GM21390 (cell line): Measurements from ENCODE around the gene TAB3.
A peak's percentile ranks its signal among the peaks of the same experiment; 100 is the strongest.

Experiments used
- ATAC-seq: cut with Tn5 transposase; IDR thresholded peaks from one replicate; pipeline ENCODE4 v1.9.1; 2021; ENCODE audit not compliant: unreplicated experiment

TAB3 gene, protein sequence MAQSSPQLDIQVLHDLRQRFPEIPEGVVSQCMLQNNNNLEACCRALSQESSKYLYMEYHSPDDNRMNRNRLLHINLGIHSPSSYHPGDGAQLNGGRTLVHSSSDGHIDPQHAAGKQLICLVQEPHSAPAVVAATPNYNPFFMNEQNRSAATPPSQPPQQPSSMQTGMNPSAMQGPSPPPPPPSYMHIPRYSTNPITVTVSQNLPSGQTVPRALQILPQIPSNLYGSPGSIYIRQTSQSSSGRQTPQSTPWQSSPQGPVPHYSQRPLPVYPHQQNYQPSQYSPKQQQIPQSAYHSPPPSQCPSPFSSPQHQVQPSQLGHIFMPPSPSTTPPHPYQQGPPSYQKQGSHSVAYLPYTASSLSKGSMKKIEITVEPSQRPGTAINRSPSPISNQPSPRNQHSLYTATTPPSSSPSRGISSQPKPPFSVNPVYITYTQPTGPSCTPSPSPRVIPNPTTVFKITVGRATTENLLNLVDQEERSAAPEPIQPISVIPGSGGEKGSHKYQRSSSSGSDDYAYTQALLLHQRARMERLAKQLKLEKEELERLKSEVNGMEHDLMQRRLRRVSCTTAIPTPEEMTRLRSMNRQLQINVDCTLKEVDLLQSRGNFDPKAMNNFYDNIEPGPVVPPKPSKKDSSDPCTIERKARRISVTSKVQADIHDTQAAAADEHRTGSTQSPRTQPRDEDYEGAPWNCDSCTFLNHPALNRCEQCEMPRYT

DNA sequence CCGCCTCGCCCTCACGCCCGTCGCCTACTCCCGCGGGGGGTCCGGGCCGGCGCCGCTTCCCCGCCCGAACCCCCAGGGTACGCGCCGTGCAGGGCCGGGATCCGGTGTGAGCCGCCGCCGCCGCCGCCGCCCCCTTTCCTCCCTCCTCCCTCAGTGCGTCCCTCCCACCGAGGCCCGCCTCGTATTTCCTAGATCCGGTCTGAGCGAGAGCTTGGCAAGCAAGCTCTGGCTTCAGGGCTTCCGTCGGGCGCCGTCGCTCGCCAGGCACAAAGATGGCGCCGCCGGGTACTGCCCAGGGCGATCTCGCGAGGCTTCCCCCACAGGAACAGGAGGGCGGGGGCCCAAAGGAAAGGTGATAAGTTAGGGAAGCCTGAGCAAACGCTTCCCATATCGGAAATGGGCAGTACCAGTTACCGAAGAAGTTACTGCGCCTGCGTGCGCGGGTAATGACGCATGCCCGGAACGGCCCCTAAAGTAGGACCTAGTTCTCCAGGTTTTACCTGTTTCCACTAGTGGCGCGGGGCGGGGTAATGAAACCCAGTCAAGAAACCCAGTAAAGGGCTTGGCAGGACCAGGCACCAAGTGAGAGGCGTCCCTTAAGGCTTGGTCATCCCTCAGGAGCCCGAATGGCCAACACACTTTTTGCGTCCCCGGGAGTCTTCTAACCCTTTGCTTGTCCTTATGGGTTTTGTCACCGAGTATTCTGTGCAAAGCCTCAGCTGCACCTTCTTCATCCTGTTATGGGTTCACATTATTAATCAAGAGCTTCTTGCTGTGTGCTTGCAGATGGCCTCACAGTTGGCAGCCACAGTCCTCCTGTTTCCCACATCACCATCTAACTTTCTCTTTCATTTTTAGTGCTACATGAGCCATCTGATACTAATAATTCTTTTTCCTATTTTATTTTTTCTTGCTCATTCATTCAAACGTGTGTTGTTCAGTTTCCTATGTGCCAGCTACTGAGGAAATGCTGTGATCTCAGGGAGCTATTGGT, at the start of gene TAB3:
TSS of gene TAB3 (minus strand) at position 108 of the 994 bp plus-strand sequence. CDS start 29,666 bp downstream, outside the sequence.
- peak; percentile 91 for ATAC-seq

DNA sequence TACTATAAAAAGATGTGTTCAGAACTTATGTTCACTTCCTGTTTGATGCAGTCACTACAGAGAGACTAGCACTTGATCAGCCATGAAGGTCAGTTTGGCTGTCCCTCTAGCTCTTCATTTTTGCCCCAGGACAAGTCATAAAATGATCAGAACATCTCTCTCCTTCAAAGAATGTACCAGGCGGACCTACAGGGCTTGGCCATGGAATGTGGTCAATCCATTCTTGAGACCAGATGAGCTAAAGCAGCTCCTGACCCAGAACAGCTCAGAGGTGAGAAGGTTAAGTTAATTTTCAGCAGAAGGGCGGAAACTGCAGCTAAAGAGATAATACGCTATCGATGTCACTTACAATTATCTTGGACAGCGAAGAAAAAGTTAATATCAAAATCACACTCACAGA, 49.2 kb upstream of the TAB3 start:
- no peak for ATAC-seq

- no peak for ATAC-seq
Measured at GRCh38 chrX:30935985-30936384, 46.9 kb upstream of the TAB3 start.

DNA sequence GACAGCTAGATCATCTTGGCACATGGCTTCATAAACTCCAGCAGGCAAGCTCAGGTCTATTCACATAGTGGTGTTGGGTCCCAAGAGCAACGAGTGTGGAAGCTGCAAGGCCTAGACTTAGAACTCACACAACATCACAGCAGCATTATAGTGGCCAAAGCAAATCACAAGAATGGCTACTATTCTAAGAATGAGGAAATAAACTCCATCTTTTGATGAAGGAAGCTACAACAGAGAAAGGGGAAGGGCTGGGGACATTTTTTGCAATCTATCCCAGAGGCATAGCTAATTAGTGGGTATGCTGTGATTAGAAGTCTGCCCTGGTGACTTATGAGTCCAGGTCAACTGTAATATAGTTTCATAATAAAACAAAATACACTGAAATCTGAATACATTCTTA, 42.9 kb upstream of the TAB3 start:
- no peak for ATAC-seq

GRCh38 chrX:30930679-30931078, 41.6 kb upstream of the TAB3 start:
- ATAC-seq, result no peak

DNA sequence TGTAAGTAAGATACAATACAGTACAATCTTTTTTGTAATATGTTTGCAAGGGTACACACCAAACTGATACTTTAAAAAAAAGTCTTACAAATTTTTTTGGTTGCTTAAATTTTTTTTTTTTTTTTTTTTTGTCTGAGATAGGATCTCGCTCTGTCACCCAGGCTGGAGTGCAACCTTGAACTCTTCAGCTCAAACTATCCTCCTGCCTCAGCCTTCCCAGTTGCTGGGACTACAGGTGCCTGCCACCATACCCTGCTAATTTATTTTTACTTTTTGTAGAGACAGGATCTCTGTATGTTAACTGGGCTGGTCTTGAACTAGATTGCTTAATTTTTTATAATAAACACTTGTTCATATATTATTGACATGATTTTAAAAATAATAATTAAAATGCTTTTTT, 41.1 kb upstream of the TAB3 start:
- no peak for ATAC-seq

DNA sequence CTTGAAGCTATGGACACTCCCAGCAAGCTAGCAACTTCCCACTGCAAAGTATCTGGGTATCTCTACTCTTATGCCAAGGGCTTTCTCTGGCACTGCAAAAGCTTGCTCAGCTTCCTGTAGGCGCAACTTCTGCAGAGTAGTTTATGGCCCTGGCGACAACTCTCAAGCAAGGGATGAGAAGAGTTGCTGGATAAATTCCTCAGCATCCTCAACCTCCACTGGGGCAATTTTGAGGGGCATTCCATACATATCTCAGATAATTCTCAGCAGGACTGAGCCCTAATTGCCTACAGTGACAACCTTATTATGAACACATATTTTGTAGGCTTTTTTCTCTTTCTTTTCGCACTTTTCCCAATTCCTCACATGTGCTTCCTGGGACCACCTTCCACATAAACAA, 31.2 kb upstream of the TAB3 start:
- no peak for ATAC-seq

DNA sequence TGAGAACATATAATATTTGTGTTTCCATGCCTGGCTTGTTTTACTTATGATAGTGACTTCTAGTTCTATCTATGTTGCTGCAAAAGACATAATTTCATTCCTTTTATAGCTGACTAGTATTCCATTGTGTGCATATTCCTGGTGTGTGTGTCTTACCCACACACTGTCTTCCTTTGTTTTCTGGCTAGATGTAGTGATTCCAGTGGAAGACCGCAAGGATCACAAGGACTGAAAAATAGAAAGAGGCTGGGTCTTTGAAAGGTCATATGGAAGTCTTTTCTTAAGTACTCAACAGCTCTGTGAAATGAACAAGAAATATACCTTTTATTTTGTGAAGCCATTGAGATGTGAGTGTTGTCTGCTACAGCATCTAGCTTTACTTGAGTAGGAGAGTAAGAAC, 29.4 kb upstream of the TAB3 start:
- no peak for ATAC-seq

DNA sequence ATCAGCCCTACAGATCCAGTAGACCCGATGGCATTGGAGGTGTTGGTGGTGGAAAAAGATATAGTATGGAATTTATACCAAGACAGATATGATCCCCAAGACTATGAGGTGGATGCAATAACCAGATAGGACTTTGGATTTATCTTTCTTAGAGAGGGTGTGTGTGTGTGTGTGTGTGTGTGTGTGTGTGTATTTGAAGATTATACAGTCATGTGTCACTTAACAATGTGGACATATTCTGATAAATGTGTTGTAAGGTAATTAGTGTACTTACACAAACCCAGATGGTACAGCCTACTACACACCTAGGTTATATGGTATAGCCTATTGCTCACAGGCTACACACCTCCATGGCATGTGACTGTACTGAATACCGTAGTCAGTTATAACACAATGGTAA, 24.4 kb upstream of the TAB3 start:
- no peak for ATAC-seq

- no peak for ATAC-seq
Measured at GRCh38 chrX:30910124-30910860, 21.2 kb upstream of the TAB3 start.

DNA sequence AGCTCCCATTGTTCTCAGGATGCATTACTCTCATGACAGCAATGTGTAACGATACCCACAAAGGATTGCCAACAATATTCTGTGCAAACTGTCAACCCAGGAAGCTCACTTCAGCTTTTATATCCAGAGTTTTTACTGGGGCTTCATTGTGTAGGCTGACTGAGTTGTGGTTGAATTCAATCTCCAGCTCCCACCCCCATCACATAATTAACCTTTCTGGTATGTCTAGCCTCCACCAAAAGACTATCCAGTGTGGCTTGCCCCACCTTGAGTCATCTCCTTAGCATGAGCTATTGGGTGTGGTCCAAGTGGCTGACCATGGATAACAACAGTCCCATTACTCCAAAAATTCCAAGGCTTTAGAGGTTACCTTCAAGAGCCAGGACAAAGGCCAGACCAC, 17.7 kb upstream of the TAB3 start:
- no peak for ATAC-seq

DNA sequence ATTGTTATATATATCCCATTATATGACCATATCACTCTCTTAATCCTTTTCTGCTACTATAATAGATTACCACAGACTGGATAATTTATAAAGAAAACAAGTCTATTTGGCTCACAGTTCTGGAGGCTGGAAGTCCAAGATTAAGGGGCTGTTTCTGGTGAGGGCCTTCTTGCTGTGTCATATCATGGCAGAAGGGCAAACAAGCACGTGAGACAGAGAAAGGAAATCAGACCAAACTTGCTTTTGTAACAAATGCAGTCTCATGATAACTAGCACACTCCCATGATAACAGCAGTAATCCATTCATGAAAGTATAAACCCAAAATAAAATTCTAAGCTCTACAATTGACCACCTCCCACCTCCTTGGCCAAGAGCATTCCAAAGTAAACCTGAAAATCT, 16.3 kb upstream of the TAB3 start:
- no peak for ATAC-seq

DNA sequence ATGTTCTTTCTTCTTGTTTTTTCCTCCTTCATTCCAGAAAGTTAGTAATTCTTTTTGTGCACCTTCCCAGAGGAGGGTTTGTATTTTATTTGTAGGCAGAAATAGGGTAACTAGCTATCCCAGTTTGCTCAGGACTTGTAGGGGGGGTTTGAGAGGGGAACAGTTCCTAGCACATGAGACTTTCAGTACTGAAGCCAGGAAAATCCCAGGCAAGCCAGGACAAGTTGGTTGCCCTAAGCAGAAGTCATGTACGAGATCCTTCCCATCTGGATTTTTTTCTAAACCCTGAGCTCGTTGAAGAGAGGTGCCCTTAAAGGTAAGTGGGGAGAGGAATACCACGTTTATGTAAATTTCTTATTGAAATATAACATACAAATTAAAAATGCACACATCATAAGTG, 15.6 kb upstream of the TAB3 start:
- no peak for ATAC-seq

DNA sequence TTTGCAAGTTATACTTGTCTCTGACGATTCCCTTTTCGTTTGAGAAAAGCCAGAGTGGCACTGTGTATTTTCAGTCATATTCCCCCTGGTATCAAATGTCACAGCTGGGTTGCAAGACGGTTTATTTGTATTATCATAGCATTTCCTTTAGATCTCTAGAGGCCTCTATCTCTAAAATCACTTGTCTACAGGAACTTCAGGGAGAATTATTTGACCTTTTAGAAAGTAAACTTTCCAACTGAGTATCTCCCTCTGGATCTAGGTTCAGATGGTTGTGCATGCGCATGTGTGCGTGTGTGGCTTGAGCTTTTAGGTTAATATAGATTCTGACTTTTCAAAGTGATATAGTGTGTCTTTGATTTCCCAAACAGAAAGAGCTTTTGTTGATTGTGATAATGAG, 15.1 kb upstream of the TAB3 start:
- ATAC-seq, result no peak

DNA sequence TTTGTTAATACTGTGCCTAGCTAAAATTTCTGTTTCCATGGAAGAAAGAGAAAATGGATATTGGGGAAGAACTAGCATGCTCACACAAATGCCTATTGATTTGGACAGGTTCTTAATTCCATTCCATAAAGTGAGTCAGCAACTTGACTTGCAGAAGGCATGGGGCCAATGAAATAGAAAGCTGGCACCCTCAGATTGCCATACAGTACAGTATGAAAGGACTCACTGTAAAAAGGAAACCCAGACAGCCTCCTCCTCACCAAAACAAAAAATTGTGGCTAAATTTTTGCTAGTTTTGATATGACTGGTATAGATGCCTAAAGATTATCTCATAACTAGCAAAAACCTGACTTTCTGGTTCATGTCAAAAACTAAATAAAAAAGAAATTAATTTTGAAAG, 11.2 kb upstream of the TAB3 start:
- no peak for ATAC-seq

- no peak for ATAC-seq
Measured at GRCh38 chrX:30898886-30899285, 9.8 kb upstream of the TAB3 start.

DNA sequence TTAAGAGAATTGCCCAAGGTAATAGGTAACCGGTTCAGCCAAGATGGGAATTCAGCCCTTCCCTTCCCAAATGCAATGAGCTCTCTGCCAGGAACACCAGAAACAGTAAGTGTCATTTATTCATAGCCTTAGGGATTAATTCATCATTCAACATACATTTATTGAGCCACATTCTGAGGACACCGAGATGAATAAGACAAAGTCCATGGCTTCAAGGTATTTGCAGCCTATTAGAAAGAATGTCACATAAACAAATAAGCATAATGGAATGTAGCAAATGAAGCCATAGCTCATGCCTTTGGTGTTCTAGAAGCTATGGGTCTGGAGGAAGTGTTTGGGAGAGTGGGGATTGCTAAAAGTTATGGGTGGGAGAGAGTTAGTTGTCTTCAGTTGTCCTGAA, 6.3 kb upstream of the TAB3 start:
- no peak for ATAC-seq

DNA sequence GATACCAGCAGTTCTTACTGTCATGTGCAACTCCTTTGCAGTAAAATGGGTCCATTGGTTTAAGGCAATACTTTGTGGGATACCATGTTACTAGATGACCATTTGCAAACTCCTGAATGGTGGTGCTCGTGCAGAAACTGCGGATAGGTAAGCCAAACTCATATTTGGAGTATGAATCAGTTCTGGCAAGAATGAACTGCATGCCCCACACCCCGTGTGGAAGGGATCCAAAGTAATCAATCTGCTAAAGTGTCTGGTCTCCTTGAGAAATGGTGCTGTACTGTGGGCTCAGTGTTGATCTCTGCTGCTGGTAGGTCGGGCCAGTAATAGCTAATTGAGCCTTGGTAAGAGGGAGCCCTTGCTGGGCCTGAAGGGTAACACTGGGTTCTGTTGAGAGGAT, 4.2 kb upstream of the TAB3 start:
- no peak for ATAC-seq

GRCh38 chrX:30892591-30892990, 3.5 kb upstream of the TAB3 start:
- ATAC-seq, result no peak

DNA sequence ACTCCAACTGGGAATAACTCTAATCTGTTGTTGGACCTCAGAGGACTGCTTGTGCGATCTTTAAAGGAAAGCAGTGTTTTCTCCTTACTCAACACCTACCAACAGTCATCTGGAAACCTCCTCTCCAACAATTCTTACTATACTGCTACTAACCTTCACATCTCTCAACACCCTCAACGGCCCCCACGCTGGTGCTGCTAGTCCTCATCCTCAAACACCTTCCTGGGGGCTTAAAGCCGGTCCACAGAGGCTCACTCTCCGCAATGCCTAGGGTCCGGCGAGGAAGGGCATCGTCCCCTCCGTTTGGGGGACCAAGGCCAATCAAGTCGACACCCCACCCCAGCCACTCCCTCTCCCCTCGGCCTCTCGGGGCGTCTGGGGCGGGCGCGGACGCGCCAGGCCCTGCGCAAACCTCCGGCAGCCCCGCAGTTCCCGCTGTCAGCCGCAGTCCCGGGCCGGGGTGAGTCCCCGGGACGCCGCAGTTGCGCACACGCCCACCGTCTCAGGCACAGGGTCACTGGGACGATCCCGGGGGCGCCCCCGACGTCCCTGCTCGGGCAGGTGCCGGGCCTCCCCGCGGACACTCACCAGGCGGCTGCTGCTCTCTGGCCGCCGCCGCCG, 418 bp downstream of the TAB3 start:
- peak; percentile 30 for ATAC-seq
